Type B pancreatic cell (in vitro differentiated cells): ENCODE data around the gene ARHGAP42. TPM values are rescaled to one million over a fixed set of nuclear protein-coding genes. Genes with fewer than 3 reads are reported as not detected.

ENCODE experiments used
- DNase-seq: peaks from one replicate; pipeline ENCODE4 v3.0.0; 2021; ENCODE audit warnings: mixed read lengths; ENCODE audit not compliant: unreplicated experiment; ENCODE audit errors: extremely low spot score
- H3K27ac Mint-ChIP-seq: 2 replicates; pipeline ENCODE4 v1.8.0; 2021; ENCODE audit warnings: mild to moderate bottlenecking, mixed read lengths
- H3K27me3 Mint-ChIP-seq: 2 replicates; pipeline ENCODE4 v1.8.0; 2021; ENCODE audit warnings: mixed read lengths
- H3K36me3 Mint-ChIP-seq: 2 replicates; pipeline ENCODE4 v1.8.0; 2021; ENCODE audit warnings: mixed read lengths
- H3K4me1 Mint-ChIP-seq: one replicate; pipeline ENCODE4 v1.8.0; 2021; ENCODE audit warnings: mixed read lengths; ENCODE audit not compliant: unreplicated experiment
- H3K4me3 Mint-ChIP-seq: 2 replicates; pipeline ENCODE4 v1.8.0; 2021; ENCODE audit warnings: mild to moderate bottlenecking, mixed read lengths
- H3K9me3 Mint-ChIP-seq: 2 replicates; pipeline ENCODE4 v1.8.0; 2021; ENCODE audit warnings: mixed read lengths
- total RNA-seq: library from RNA; stranded (reverse); gene quantifications from 2 replicates; pipeline ENCODE4 v1.2.1, GENCODE V29; 2021; ENCODE audit warnings: low replicate concordance
- TF ChIP-seq, protein P1 (sequence below): fragments of 200-600 bp; sonication (generic); conservative IDR thresholded peaks from 2 replicates; pipeline ENCODE4 v1.5.0; 2021; ENCODE audit warnings: antibody characterized with exemption, mild to moderate bottlenecking

The ARHGAP42 gene
- total RNA-seq, 1 donor from 2014 or later = 22.6 TPM

- H3K4me3 Mint-ChIP-seq = no peak overlapping the region
- H3K27me3 Mint-ChIP-seq = no peaks in the 10 kb centered on the region
- no peaks in the 10 kb centered on the region for H3K4me1 Mint-ChIP-seq
- H3K9me3 Mint-ChIP-seq = no peaks in the 10 kb centered on the region
- no peak overlapping the region for H3K27ac Mint-ChIP-seq
- no peak for DNase-seq
- H3K36me3 Mint-ChIP-seq = no peaks in the 10 kb centered on the region
- TF ChIP-seq, protein P1, sequence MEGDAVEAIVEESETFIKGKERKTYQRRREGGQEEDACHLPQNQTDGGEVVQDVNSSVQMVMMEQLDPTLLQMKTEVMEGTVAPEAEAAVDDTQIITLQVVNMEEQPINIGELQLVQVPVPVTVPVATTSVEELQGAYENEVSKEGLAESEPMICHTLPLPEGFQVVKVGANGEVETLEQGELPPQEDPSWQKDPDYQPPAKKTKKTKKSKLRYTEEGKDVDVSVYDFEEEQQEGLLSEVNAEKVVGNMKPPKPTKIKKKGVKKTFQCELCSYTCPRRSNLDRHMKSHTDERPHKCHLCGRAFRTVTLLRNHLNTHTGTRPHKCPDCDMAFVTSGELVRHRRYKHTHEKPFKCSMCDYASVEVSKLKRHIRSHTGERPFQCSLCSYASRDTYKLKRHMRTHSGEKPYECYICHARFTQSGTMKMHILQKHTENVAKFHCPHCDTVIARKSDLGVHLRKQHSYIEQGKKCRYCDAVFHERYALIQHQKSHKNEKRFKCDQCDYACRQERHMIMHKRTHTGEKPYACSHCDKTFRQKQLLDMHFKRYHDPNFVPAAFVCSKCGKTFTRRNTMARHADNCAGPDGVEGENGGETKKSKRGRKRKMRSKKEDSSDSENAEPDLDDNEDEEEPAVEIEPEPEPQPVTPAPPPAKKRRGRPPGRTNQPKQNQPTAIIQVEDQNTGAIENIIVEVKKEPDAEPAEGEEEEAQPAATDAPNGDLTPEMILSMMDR = no peak
Measured at GRCh38 chr11:101019870-101020269, 332.8 kb downstream of the ARHGAP42 start.

DNA sequence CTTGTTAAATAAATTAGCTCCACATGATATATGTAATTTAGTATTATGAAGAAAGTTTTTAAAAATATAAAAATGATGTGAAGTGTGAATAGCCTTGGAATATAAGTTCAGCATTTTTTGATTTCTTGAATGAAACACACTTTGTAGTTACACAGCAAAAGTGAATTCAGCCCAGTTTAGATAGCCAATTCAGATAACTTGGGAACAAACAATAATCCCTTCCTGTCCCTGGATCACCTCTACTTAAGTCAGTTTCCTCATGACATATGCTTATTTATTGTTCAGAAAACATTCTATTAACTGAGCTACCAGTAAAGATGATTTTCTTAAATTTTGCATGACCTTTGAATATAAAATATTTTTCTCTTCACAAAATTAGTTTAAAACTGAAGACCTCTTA lies 335.2 kb downstream of the ARHGAP42 start:
- no peaks in the 10 kb centered on the region for H3K4me1 Mint-ChIP-seq
- H3K4me3 Mint-ChIP-seq = no peak overlapping the region
- no peaks in the 10 kb centered on the region for H3K36me3 Mint-ChIP-seq
- DNase-seq = no peak
- H3K27ac Mint-ChIP-seq = no peak overlapping the region
- no peaks in the 10 kb centered on the region for H3K27me3 Mint-ChIP-seq
- no peaks in the 10 kb centered on the region for H3K9me3 Mint-ChIP-seq
- TF ChIP-seq, protein P1 = no peak

DNA sequence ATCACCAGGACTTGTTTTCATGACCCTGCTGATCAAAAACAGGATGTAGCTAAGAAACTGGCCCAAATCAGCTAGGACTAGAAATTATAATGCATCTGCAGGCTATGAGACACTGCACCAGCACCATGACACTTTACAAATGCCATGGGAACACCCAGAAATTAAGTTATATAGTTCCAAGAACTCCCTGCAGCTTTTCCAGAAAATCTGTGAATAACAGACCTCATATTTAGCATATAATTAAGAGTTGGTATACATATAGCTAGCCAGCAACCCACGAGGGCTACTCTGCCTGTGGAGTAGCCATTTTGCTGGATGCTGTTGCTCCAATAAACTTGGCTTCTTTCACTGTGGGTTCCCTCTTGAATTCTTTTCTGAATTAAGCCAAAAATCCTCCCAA lies 341.6 kb downstream of the ARHGAP42 start:
- DNase-seq = no peak
- Mint-ChIP-seq H3K4me1 (no peaks in the 10 kb centered on the region), H3K4me3 (no peak overlapping the region), H3K36me3 (no peaks in the 10 kb centered on the region), H3K27ac (no peak overlapping the region), H3K27me3 (no peaks in the 10 kb centered on the region), H3K9me3 (no peaks in the 10 kb centered on the region)
- TF ChIP-seq, protein P1 = no peak

GRCh38 chr11:101030015-101030414 lies 342.9 kb downstream of the ARHGAP42 start:
- DNase-seq = no peak
- Mint-ChIP-seq H3K9me3 (no peaks in the 10 kb centered on the region), H3K27me3 (no peaks in the 10 kb centered on the region), H3K4me3 (no peak overlapping the region), H3K4me1 (no peaks in the 10 kb centered on the region), H3K27ac (no peak overlapping the region), H3K36me3 (no peaks in the 10 kb centered on the region)
- TF ChIP-seq, protein P1 = no peak

- TF ChIP-seq, protein P1 = no peak
- no peak for DNase-seq
- Mint-ChIP-seq H3K36me3 (no peaks in the 10 kb centered on the region), H3K9me3 (no peaks in the 10 kb centered on the region), H3K27me3 (no peaks in the 10 kb centered on the region), H3K4me3 (no peak overlapping the region), H3K27ac (no peak overlapping the region), H3K4me1 (no peaks in the 10 kb centered on the region)
Measured at GRCh38 chr11:101030692-101031091, 343.6 kb downstream of the ARHGAP42 start.

DNA sequence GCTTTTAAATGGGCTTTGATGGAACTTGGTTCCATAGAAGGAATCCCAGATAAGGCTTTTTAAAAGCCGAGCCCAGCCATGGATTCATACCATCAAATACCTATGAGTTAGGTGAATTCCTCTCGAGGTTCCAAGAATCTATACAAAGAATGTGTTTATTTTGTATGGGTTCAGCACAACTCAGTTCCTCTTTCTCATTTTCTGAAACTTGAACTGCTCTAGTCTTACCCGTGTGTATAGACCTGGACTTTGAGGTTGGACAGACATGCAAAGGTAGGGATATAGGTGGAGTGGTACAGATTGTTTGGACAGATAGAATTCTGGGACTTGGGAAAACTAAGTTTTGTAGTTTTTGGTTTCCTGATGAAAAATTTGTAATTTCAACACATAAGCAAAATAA lies 344.6 kb downstream of the ARHGAP42 start:
- TF ChIP-seq, protein P1 = no peak
- Mint-ChIP-seq H3K27ac (no peak overlapping the region), H3K36me3 (no peaks in the 10 kb centered on the region), H3K4me3 (no peak overlapping the region), H3K27me3 (no peaks in the 10 kb centered on the region), H3K9me3 (no peaks in the 10 kb centered on the region), H3K4me1 (no peaks in the 10 kb centered on the region)
- DNase-seq = no peak
